SK-N-MC (cell line): ENCODE data around the gene BRPF3.

Source experiments
- EZH2 ChIP-seq: fragments of 200-600 bp; sonication (generic); IDR thresholded peaks from one replicate; pipeline ENCODE4 v1.6.1; 2017; ENCODE audit warnings: antibody characterized with exemption
- FOXP2 ChIP-seq: optimal IDR thresholded peaks from 2 replicates; pipeline ENCODE3; 2011; ENCODE audit warnings: mild to moderate bottlenecking, moderate library complexity; ENCODE audit not compliant: insufficient read depth; ENCODE audit errors: extremely low read length, control extremely low read depth
- POLR2AphosphoS5 ChIP-seq: IDR thresholded peaks from 2 replicates; pipeline ENCODE4 v1.6.1; 2012; ENCODE audit warnings: mild to moderate bottlenecking, low read depth, low read length, borderline replicate concordance

DNA sequence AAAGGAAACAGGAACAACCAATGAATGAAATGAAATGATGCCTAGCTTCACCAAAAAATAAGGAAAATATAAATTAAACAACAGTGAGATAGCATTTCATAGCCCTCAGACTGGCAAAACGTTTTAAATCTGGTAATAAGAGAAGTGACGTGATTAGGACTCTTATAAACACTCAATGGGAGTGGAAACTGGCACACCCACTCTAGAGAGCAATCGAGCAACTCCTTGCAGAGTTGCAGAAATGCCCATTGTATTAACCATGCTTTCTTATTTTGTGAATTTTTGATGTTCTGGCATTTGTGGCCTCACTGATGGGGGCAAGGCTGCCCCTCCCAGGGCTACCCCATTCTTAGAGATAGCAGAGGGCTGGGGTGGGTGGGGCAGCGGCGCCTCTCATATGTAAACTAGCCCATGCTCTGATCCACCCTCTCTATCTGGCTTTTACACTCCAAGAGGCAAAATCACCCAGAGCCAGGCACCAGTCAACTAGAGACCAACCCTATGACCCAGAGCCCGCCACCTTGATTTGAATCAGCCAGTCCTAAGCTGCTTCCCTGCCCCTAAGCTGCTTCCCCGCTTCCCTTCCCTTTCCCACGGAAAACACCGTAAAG, 67.0 kb downstream of the BRPF3 start:
- no peak for TF ChIP-seq EZH2
- TF ChIP-seq POLR2AphosphoS5: no peak
- TF ChIP-seq FOXP2: no peak
